ENCODE measurements around the gene CENPF. TPM values are rescaled to one million over a fixed set of nuclear protein-coding genes. Genes with fewer than 3 reads are reported as not detected.
"Not testable (repeated sequence)": the region's sequence is repeated elsewhere in the genome, so short reads cannot be mapped to it uniquely, and the experiment has no call there.

The CENPF gene
- total and polyA plus RNA-seq, 3 experiments from 2014 or later, result 0.77 to 45.5 (median 44.2) TPM

- Mint-ChIP-seq H3K27me3 (peaks cover 16 to 47% of the 10 kb centered on the region in 2 donors), H3K4me1 (no peaks in the 10 kb centered on the region), H3K36me3 (peaks cover 0 to 4% (median 0%) of the 10 kb centered on the region in 3 donors), H3K27ac (peak overlapping the region in 1 of 8 donors; percentile 9), H3K9me3 (no peaks in the 10 kb centered on the region), H3K4me3 (no peak overlapping the region)
- ChIA-PET CTCF (no interaction called here), POLR2A (no interaction called here)
- H3K27me3 ChIP-seq (ENCODE audit: insufficient read depth, low read length, poor library complexity, severe bottlenecking), result no peaks in the 10 kb centered on the region
- no peaks in the 10 kb centered on the region for H3K4me1 ChIP-seq (ENCODE audit: insufficient read depth, low read length)
- no peak overlapping the region for H3K4me3 ChIP-seq (ENCODE audit: low read length)
- DNase-seq, result no peak
- no peaks in the 10 kb centered on the region for H3K9me3 ChIP-seq (ENCODE audit: low read length)
- H3K36me3 ChIP-seq (ENCODE audit: insufficient read depth, low read length), result no peaks in the 10 kb centered on the region
- no peak overlapping the region for H3K27ac ChIP-seq (ENCODE audit: low read depth, low read length)
Measured at GRCh38 chr1:214588963-214589597, 13.9 kb upstream of the CENPF start.

- Mint-ChIP-seq H3K4me3 (no peak overlapping the region), H3K36me3 (peaks cover 0 to 4% (median 0%) of the 10 kb centered on the region in 3 donors), H3K27ac (peak overlapping the region in 1 of 8 donors; percentile 12), H3K4me1 (no peaks in the 10 kb centered on the region), H3K27me3 (peaks cover 16 to 43% of the 10 kb centered on the region in 2 donors), H3K9me3 (no peaks in the 10 kb centered on the region)
- ChIA-PET POLR2A (no interaction called here), CTCF (no interaction called here)
- Histone ChIP-seq H3K4me1 (ENCODE audit: insufficient read depth, low read length) (no peaks in the 10 kb centered on the region), H3K4me3 (ENCODE audit: low read length) (no peak overlapping the region), H3K27ac (ENCODE audit: low read depth, low read length) (no peak overlapping the region), H3K36me3 (ENCODE audit: insufficient read depth, low read length) (no peaks in the 10 kb centered on the region), H3K27me3 (ENCODE audit: insufficient read depth, low read length, poor library complexity, severe bottlenecking) (no peaks in the 10 kb centered on the region), H3K9me3 (ENCODE audit: low read length) (no peaks in the 10 kb centered on the region)
- DNase-seq, result no peak
Measured at GRCh38 chr1:214590696-214591095, 12.3 kb upstream of the CENPF start.

- H3K27me3 ChIP-seq (ENCODE audit: insufficient read depth, low read length, poor library complexity, severe bottlenecking); H3K4me3 Mint-ChIP-seq; H3K36me3 ChIP-seq (ENCODE audit: insufficient read depth, low read length); H3K27ac ChIP-seq (ENCODE audit: low read depth, low read length); H3K27ac Mint-ChIP-seq; H3K4me3 ChIP-seq (ENCODE audit: low read length); H3K4me1 ChIP-seq (ENCODE audit: insufficient read depth, low read length); POLR2A ChIA-PET; H3K9me3 Mint-ChIP-seq; H3K36me3 Mint-ChIP-seq; H3K4me1 Mint-ChIP-seq; DNase-seq; H3K9me3 ChIP-seq (ENCODE audit: low read length): not testable (repeated sequence)
- H3K27me3 Mint-ChIP-seq, result peaks cover 16 to 35% of the 10 kb centered on the region in 2 donors
- CTCF ChIA-PET, result interaction anchor here (1.2 kb wide), 1 partner anchor 35 kb away, joined by 3 read pairs; no protein-coding TSS in a partner anchor
Measured at GRCh38 chr1:214591918-214592317, 11.1 kb upstream of the CENPF start.

- H3K9me3 Mint-ChIP-seq, result no peaks in the 10 kb centered on the region
- POLR2A ChIA-PET, result no interaction called here
- CTCF ChIA-PET, result interaction anchor here (1.4 kb wide), 1 partner anchor 10 kb away, joined by 3 read pairs; the partner anchor contains the start of gene CENPF
Measured at GRCh38 chr1:214593158-214593557, 9.8 kb upstream of the CENPF start.

GRCh38 chr1:214603819-214604252, 841 bp downstream of the CENPF start:
- Histone ChIP-seq H3K4me1 (ENCODE audit: insufficient read depth, low read length) (peaks cover 11% of the 10 kb centered on the region), H3K36me3 (ENCODE audit: insufficient read depth, low read length) (no peaks in the 10 kb centered on the region), H3K9me3 (ENCODE audit: low read length) (no peaks in the 10 kb centered on the region), H3K27me3 (ENCODE audit: insufficient read depth, low read length, poor library complexity, severe bottlenecking) (no peaks in the 10 kb centered on the region), H3K27ac (ENCODE audit: low read depth, low read length) (peak overlapping the region; percentile 75), H3K4me3 (ENCODE audit: low read length) (peak overlapping the region; percentile 71)
- H3K27ac Mint-ChIP-seq, result peak overlapping the region in 7 of 8 donors; percentile 58 to 85 (median 70)
- ChIA-PET CTCF (interaction anchor here (1.3 to 1.4 kb wide), 3 partner anchors 272 to 342 kb away, joined by 3 to 4 read pairs (median 4); no protein-coding TSS in a partner anchor), POLR2A (no interaction called here)
- H3K36me3 Mint-ChIP-seq, result peaks cover 0 to 5% (median 0%) of the 10 kb centered on the region in 3 donors
- H3K4me3 Mint-ChIP-seq, result peak overlapping the region; percentile 81 to 97 (median 88)
- peaks cover 0 to 2% of the 10 kb centered on the region in 2 donors for H3K27me3 Mint-ChIP-seq
- H3K4me1 Mint-ChIP-seq, result peaks cover 21 to 28% (median 22%) of the 10 kb centered on the region in 3 donors
- no peaks in the 10 kb centered on the region for H3K9me3 Mint-ChIP-seq
- peak in 1 of 5 donors; percentile 8 for DNase-seq

More at GRCh38 chr1:214593158-214593557, 9.8 kb upstream of the CENPF start:
- H3K27ac ChIP-seq (ENCODE audit: low read depth, low read length), result no peak overlapping the region
- H3K9me3 ChIP-seq (ENCODE audit: low read length), result no peaks in the 10 kb centered on the region
- DNase-seq, result no peak
- H3K27me3 ChIP-seq (ENCODE audit: insufficient read depth, low read length, poor library complexity, severe bottlenecking), result no peaks in the 10 kb centered on the region
- no peaks in the 10 kb centered on the region for H3K4me1 Mint-ChIP-seq
- H3K27me3 Mint-ChIP-seq, result peaks cover 13 to 30% of the 10 kb centered on the region in 2 donors
- H3K27ac Mint-ChIP-seq, result no peak overlapping the region
- H3K4me1 ChIP-seq (ENCODE audit: insufficient read depth, low read length), result no peaks in the 10 kb centered on the region
- no peak overlapping the region for H3K4me3 ChIP-seq (ENCODE audit: low read length)
- H3K36me3 ChIP-seq (ENCODE audit: insufficient read depth, low read length), result no peaks in the 10 kb centered on the region
- no peak overlapping the region for H3K4me3 Mint-ChIP-seq
- H3K36me3 Mint-ChIP-seq, result peaks cover 0 to 4% (median 0%) of the 10 kb centered on the region in 3 donors

- no peaks in the 10 kb centered on the region for H3K27me3 ChIP-seq (ENCODE audit: insufficient read depth, low read length, poor library complexity, severe bottlenecking)
Measured at GRCh38 chr1:214604523-214604922, 1.5 kb downstream of the CENPF start.

GRCh38 chr1:214605484-214605883, 2.5 kb downstream of the CENPF start:
- H3K4me3 ChIP-seq (ENCODE audit: low read length); CTCF ChIA-PET; H3K36me3 ChIP-seq (ENCODE audit: insufficient read depth, low read length): not testable (repeated sequence)

More at GRCh38 chr1:214604523-214604922, 1.5 kb downstream of the CENPF start:
- Histone ChIP-seq H3K4me3 (ENCODE audit: low read length) (peak overlapping the region; percentile 71), H3K9me3 (ENCODE audit: low read length) (no peaks in the 10 kb centered on the region), H3K4me1 (ENCODE audit: insufficient read depth, low read length) (peaks cover 11% of the 10 kb centered on the region), H3K27ac (ENCODE audit: low read depth, low read length) (peak overlapping the region; percentile 75), H3K36me3 (ENCODE audit: insufficient read depth, low read length) (no peaks in the 10 kb centered on the region)
- ChIA-PET CTCF (interaction anchor here (1.3 to 1.4 kb wide), 3 partner anchors 273 to 343 kb away, joined by 3 to 4 read pairs (median 4); no protein-coding TSS in a partner anchor), POLR2A (no interaction called here)
- Mint-ChIP-seq H3K27ac (peak overlapping the region in 3 of 8 donors; percentile 64 to 85 (median 70)), H3K36me3 (peaks cover 0 to 5% (median 0%) of the 10 kb centered on the region in 3 donors), H3K4me3 (peak overlapping the region in 6 of 7 donors; percentile 81 to 95 (median 88)), H3K9me3 (no peaks in the 10 kb centered on the region), H3K27me3 (peaks cover 0 to 2% of the 10 kb centered on the region in 2 donors), H3K4me1 (peaks cover 21 to 28% (median 22%) of the 10 kb centered on the region in 3 donors)
- DNase-seq, result no peak

More at GRCh38 chr1:214605484-214605883, 2.5 kb downstream of the CENPF start:
- H3K27ac Mint-ChIP-seq; POLR2A ChIA-PET; H3K27me3 Mint-ChIP-seq; H3K27ac ChIP-seq (ENCODE audit: low read depth, low read length); H3K9me3 ChIP-seq (ENCODE audit: low read length); DNase-seq; H3K36me3 Mint-ChIP-seq; H3K9me3 Mint-ChIP-seq; H3K27me3 ChIP-seq (ENCODE audit: insufficient read depth, low read length, poor library complexity, severe bottlenecking); H3K4me3 Mint-ChIP-seq: not testable (repeated sequence)
- peaks cover 21 to 28% (median 22%) of the 10 kb centered on the region in 3 donors for H3K4me1 Mint-ChIP-seq
- H3K4me1 ChIP-seq (ENCODE audit: insufficient read depth, low read length), result peaks cover 11% of the 10 kb centered on the region
